Measurements from ENCODE around the gene LAIR2. TPM values are rescaled to one million over a fixed set of nuclear protein-coding genes. Genes with fewer than 3 reads are reported as not detected.
A peak's percentile ranks its signal among the peaks of the same experiment; 100 is the strongest.
"Not testable (repeated sequence)": the region's sequence is repeated elsewhere in the genome, so short reads cannot be mapped to it uniquely, and the experiment has no call there.

LAIR2 gene
- total and polyA plus RNA-seq, 2 experiments from 2014 or later = not detected

DNA sequence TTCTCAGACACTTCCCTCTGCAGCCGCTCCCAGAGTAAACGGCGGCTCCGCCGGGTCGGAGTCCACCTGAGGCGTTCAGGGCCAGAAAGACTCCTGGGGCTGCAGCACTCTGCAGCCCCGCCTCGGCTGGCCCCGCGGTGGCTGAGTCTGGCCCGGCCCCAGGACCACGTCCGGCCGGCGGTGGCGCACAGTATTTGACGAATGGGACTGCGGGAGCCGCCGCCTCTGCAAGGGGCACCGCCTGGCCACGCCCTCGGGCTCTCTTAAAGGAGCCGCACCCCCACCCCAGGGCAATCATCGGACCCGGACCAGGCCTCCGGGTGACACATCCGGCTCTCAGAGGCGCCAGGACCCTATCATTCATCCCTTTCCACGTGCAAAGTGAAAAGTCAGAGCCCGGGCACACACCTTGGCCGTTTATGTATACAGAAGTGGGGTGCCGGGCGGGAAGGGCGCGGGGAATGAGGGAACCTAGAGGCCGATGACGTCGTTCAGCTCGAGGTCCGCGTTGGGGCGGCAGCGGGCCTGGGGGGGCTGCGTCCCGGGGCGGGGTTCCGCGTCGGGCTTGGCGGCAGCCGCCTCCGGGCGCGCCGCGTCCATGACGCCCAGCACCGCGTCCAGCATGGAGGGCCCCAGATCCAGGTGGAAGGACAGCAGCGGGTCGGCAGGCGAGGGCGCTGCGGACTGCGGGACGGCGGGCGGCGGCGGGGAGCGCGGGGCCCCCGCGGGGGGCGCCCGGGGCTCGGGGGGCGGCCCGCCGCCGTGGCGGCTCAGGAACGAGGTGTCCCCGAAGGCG lies 37.8 kb upstream of the LAIR2 start:
- H4K20me1 ChIP-seq (ENCODE audit: insufficient read depth, poor library complexity, severe bottlenecking) = peaks cover 13% of the 10 kb centered on the region
- peaks cover 19% of the 10 kb centered on the region for H3K4me1 ChIP-seq (ENCODE audit: insufficient read depth)
- H3K4me2 ChIP-seq = peak overlapping the region; percentile 91
- DNase-seq (ENCODE audit: low spot score) = peak; percentile 96
- peaks cover 14% of the 10 kb centered on the region for H3K79me2 ChIP-seq
- no peaks in the 10 kb centered on the region for H3K36me3 ChIP-seq (replicated peaks; ENCODE audit: insufficient read depth, low read depth)
- H3K9me2 ChIP-seq (replicated peaks; ENCODE audit: insufficient read depth) = no peaks in the 10 kb centered on the region
- 3% methylated on average over 45 of the region's 87 CpGs for WGBS (ENCODE audit: low lambda C conversion rate, missing lambda C conversion rate)
- no peaks in the 10 kb centered on the region for H3K27me3 ChIP-seq
- no peaks in the 10 kb centered on the region for H3K9me3 ChIP-seq (ENCODE audit: low read depth)
- peak overlapping the region; percentile 18 for H3K4me3 ChIP-seq
- TF ChIP-seq EZH2phosphoT487 (IDR thresholded peaks at IDR 0.05; ENCODE audit: low read depth, severe bottlenecking, unreplicated experiment) (no peak), EZH2 (IDR thresholded peaks at IDR 0.05; ENCODE audit: borderline replicate concordance) (no peak)
- TF ChIP-seq, protein P1, sequence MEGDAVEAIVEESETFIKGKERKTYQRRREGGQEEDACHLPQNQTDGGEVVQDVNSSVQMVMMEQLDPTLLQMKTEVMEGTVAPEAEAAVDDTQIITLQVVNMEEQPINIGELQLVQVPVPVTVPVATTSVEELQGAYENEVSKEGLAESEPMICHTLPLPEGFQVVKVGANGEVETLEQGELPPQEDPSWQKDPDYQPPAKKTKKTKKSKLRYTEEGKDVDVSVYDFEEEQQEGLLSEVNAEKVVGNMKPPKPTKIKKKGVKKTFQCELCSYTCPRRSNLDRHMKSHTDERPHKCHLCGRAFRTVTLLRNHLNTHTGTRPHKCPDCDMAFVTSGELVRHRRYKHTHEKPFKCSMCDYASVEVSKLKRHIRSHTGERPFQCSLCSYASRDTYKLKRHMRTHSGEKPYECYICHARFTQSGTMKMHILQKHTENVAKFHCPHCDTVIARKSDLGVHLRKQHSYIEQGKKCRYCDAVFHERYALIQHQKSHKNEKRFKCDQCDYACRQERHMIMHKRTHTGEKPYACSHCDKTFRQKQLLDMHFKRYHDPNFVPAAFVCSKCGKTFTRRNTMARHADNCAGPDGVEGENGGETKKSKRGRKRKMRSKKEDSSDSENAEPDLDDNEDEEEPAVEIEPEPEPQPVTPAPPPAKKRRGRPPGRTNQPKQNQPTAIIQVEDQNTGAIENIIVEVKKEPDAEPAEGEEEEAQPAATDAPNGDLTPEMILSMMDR (IDR thresholded peaks at IDR 0.05; ENCODE audit: poor library complexity) = no peak
- peak overlapping the region; percentile 88 for H3K27ac ChIP-seq
- H2AFZ ChIP-seq = no peak overlapping the region

DNA sequence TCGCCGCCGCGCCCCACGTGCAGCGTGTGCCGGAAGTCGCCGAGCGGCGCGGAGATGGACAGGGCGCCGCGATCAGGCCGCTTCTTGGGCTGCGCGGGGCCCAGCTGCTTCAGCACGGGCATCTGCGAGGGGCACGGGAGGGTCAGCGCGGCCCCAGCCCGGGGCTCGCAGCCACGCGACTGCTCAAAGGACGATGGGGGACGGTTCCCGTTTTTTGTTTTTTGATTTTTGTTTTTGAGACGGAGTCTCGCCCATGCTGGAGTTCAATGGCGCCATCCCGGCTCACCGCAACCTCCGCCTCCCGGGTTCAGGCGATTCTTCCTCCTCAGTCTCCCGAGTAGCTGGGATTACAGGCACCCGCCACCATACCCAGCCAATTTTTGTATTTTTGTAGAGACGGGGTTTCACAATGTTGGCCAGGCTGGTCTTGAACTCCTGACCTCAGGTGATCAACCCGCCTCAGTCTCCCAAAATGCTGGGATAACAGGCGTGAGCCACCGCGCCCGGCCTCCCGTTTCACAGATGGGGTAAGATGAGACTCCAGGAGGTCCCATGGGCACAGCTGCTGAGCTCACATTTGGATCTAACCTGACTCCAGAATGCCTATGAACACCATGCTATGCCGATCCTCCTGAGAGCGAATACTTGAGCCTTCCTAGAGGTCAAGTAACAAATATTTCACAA lies 37.1 kb upstream of the LAIR2 start:
- TF ChIP-seq, protein P1 (IDR thresholded peaks at IDR 0.05; ENCODE audit: poor library complexity) = no peak
- TF ChIP-seq EZH2 (IDR thresholded peaks at IDR 0.05; ENCODE audit: borderline replicate concordance) (no peak), EZH2phosphoT487 (IDR thresholded peaks at IDR 0.05; ENCODE audit: low read depth, severe bottlenecking, unreplicated experiment) (no peak)
- Histone ChIP-seq H3K27me3 (no peaks in the 10 kb centered on the region), H3K79me2 (peaks cover 21% of the 10 kb centered on the region), H3K9me2 (replicated peaks; ENCODE audit: insufficient read depth) (no peaks in the 10 kb centered on the region), H2AFZ (no peak overlapping the region), H3K4me3 (no peak overlapping the region), H3K27ac (no peak overlapping the region), H3K9me3 (ENCODE audit: low read depth) (no peaks in the 10 kb centered on the region), H3K36me3 (replicated peaks; ENCODE audit: insufficient read depth, low read depth) (no peaks in the 10 kb centered on the region), H3K4me2 (peak overlapping the region; percentile 91), H4K20me1 (ENCODE audit: insufficient read depth, poor library complexity, severe bottlenecking) (peaks cover 6% of the 10 kb centered on the region), H3K4me1 (ENCODE audit: insufficient read depth) (peaks cover 19% of the 10 kb centered on the region)
- no peak for DNase-seq (ENCODE audit: low spot score)
- WGBS (ENCODE audit: low lambda C conversion rate, missing lambda C conversion rate) = 93% methylated on average over 37 of the region's 49 CpGs

DNA sequence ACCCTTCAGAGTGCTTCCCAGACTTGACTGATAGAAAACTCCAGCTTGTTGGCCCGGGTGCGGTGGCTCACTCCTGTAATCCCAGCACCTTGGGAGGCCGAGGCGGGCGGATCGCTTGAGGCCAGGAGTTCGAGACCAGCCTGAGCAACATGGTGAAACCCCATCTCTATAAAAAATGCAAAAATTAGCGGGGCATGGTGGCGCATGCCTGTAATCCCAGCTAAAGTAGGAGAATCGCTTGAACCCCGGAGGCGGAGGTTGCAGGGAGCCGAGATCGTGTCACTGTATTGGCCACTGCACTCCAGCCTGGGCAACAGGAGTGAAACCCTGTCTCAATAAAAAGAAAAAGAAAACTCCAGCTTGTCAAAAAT lies 36.5 kb upstream of the LAIR2 start:
- Histone ChIP-seq H3K4me1 (ENCODE audit: insufficient read depth) (peaks cover 25% of the 10 kb centered on the region), H3K79me2 (peaks cover 26% of the 10 kb centered on the region)
- H3K4me3 ChIP-seq; H3K36me3 ChIP-seq (replicated peaks; ENCODE audit: insufficient read depth, low read depth); H4K20me1 ChIP-seq (ENCODE audit: insufficient read depth, poor library complexity, severe bottlenecking); H3K27me3 ChIP-seq; H3K9me3 ChIP-seq (ENCODE audit: low read depth); H3K4me2 ChIP-seq; H2AFZ ChIP-seq; H3K27ac ChIP-seq; DNase-seq (ENCODE audit: low spot score); H3K9me2 ChIP-seq (replicated peaks; ENCODE audit: insufficient read depth): not testable (repeated sequence)
- 96% methylated on average over 14 of the region's 14 CpGs for WGBS (ENCODE audit: low lambda C conversion rate, missing lambda C conversion rate)

DNA sequence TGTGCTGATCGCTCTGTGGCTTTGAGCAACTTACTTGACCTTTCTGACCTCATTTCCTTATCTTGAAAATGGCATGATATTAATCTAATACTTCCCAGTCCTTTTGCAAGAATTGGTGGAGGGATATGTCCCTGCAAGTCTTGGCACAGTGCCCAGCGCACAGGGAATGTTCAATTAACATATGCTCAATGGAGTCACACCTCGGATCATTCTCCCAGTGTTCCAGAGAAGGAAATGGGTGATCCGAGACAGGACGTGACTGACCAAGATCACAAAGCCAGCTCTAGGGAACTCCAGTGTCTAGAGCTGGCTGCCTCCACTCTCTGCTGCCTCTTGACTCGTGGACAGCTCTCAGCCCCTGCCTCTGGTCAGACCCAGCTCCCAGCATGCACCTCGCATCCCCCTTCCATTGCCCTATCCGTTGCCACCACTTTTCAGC lies 33.1 kb upstream of the LAIR2 start:
- Histone ChIP-seq H3K4me2 (no peak overlapping the region), H3K27ac (peak overlapping the region; percentile 6), H3K9me3 (ENCODE audit: low read depth) (no peaks in the 10 kb centered on the region), H3K79me2 (peaks cover 24% of the 10 kb centered on the region), H2AFZ (no peak overlapping the region), H3K4me3 (no peak overlapping the region), H3K27me3 (no peaks in the 10 kb centered on the region), H3K36me3 (replicated peaks; ENCODE audit: insufficient read depth, low read depth) (no peaks in the 10 kb centered on the region), H4K20me1 (ENCODE audit: insufficient read depth, poor library complexity, severe bottlenecking) (no peaks in the 10 kb centered on the region), H3K4me1 (ENCODE audit: insufficient read depth) (peaks cover 20% of the 10 kb centered on the region), H3K9me2 (replicated peaks; ENCODE audit: insufficient read depth) (no peaks in the 10 kb centered on the region)
- 69% methylated on average over 8 of the region's 8 CpGs for WGBS (ENCODE audit: low lambda C conversion rate, missing lambda C conversion rate)
- no peak for TF ChIP-seq EZH2 (IDR thresholded peaks at IDR 0.05; ENCODE audit: borderline replicate concordance)
- TF ChIP-seq EZH2phosphoT487 (IDR thresholded peaks at IDR 0.05; ENCODE audit: low read depth, severe bottlenecking, unreplicated experiment) = no peak
- TF ChIP-seq, protein P1 (IDR thresholded peaks at IDR 0.05; ENCODE audit: poor library complexity) = no peak
- no peak for DNase-seq (ENCODE audit: low spot score)

All from hepatocyte (in vitro differentiated cells).